Left ventricle myocardium inferior (tissue), 1 donor: ENCODE results near the gene ANKRD44. TPM values are rescaled to one million over a fixed set of nuclear protein-coding genes. Genes with fewer than 3 reads are reported as not detected.
"Not testable (repeated sequence)": the region's sequence is repeated elsewhere in the genome, so short reads cannot be mapped to it uniquely, and the experiment has no call there.

Experiments used
- DNase-seq: peaks from one replicate; pipeline ENCODE4 v3.0.0-alpha.2; 2020
- H3K27ac ChIP-seq: fragments of 200-600 bp; replicated peaks from 2 replicates; pipeline ENCODE4 v1.8.0; 2021
- H3K27me3 ChIP-seq: fragments of 200-600 bp; 2 replicates; pipeline ENCODE4 v1.8.0; 2021; ENCODE audit warnings: low read depth
- H3K36me3 ChIP-seq: fragments of 200-600 bp; 2 replicates; pipeline ENCODE4 v1.8.0; 2021
- H3K4me1 ChIP-seq: fragments of 200-600 bp; 2 replicates; pipeline ENCODE4 v1.8.0; 2021
- H3K4me3 ChIP-seq: fragments of 200-600 bp; 2 replicates; pipeline ENCODE4 v1.8.0; 2021; ENCODE audit warnings: mild to moderate bottlenecking, moderate library complexity
- H3K9me3 ChIP-seq: fragments of 200-600 bp; replicated peaks from 2 replicates; pipeline ENCODE4 v1.8.0; 2021
- CTCF ChIP-seq: fragments of 200-600 bp; IDR thresholded peaks from 2 replicates; pipeline ENCODE4 v1.8.0; 2021; ENCODE audit warnings: antibody characterized with exemption, mild to moderate bottlenecking, borderline replicate concordance
- intact Hi-C: fragments of 100-400 bp; cut with micrococcal nuclease; formaldehyde crosslinking; loops from one replicate; pipeline ENCODE4 v1.11.0; 2022
- total RNA-seq: library from RNA; stranded (reverse); fragmentation: NEBNext Ultra II Directional; extraction: Animal tissue kit (Norgen Biotek cat#: 25700); gene quantifications from one replicate; pipeline ENCODE4 v1.2.1, GENCODE V29; 2021
- donor health status: DM: no; HTN: yes; CAD: no; lungs with severe emphysema.

Gene ANKRD44
- total RNA-seq, 1 donor from 2014 or later: 7.1 TPM

GRCh38 chr2:197354169-197354558 is 43.6 kb upstream of the ANKRD44 start:
- Histone ChIP-seq H3K4me1 (no peaks in the 10 kb centered on the region), H3K27ac (no peak overlapping the region), H3K36me3 (no peaks in the 10 kb centered on the region), H3K4me3 (no peak overlapping the region), H3K27me3 (no peaks in the 10 kb centered on the region), H3K9me3 (no peaks in the 10 kb centered on the region)
- TF ChIP-seq CTCF: no peak
- DNase-seq: no peak
- intact Hi-C loops: no loop called here

- intact Hi-C loops: no loop called here
- Histone ChIP-seq H3K4me3 (no peak overlapping the region), H3K27me3 (no peaks in the 10 kb centered on the region), H3K9me3 (no peaks in the 10 kb centered on the region), H3K36me3 (no peaks in the 10 kb centered on the region), H3K4me1 (no peaks in the 10 kb centered on the region), H3K27ac (no peak overlapping the region)
- no peak for TF ChIP-seq CTCF
- no peak for DNase-seq
Observed at GRCh38 chr2:197353393-197354168, 43.0 kb upstream of the ANKRD44 start.

GRCh38 chr2:197349699-197350098 is 39.1 kb upstream of the ANKRD44 start:
- Histone ChIP-seq H3K4me3 (no peak overlapping the region), H3K4me1 (no peaks in the 10 kb centered on the region), H3K27ac (no peak overlapping the region), H3K36me3 (no peaks in the 10 kb centered on the region), H3K27me3 (no peaks in the 10 kb centered on the region), H3K9me3 (no peaks in the 10 kb centered on the region)
- intact Hi-C loops: no loop called here
- no peak for DNase-seq
- TF ChIP-seq CTCF: no peak

GRCh38 chr2:197348721-197349360 is 38.3 kb upstream of the ANKRD44 start:
- intact Hi-C loops: no loop called here
- DNase-seq: no peak
- Histone ChIP-seq H3K27me3 (no peaks in the 10 kb centered on the region), H3K4me3 (no peak overlapping the region), H3K36me3 (no peaks in the 10 kb centered on the region), H3K27ac (no peak overlapping the region), H3K4me1 (no peaks in the 10 kb centered on the region), H3K9me3 (no peaks in the 10 kb centered on the region)
- no peak for TF ChIP-seq CTCF

- Histone ChIP-seq H3K27me3 (no peaks in the 10 kb centered on the region), H3K4me3 (no peak overlapping the region), H3K36me3 (no peaks in the 10 kb centered on the region), H3K4me1 (no peaks in the 10 kb centered on the region), H3K9me3 (no peaks in the 10 kb centered on the region), H3K27ac (no peak overlapping the region)
- no peak for TF ChIP-seq CTCF
- intact Hi-C loops: no loop called here
- no peak for DNase-seq
Observed at GRCh38 chr2:197345846-197346370, 35.3 kb upstream of the ANKRD44 start.

- H3K27ac ChIP-seq, H3K4me3 ChIP-seq: not testable (repeated sequence)
Observed at GRCh38 chr2:197343968-197344367, 33.4 kb upstream of the ANKRD44 start.

More at GRCh38 chr2:197343968-197344367, 33.4 kb upstream of the ANKRD44 start:
- intact Hi-C loops, H3K4me1 ChIP-seq, H3K27me3 ChIP-seq, H3K9me3 ChIP-seq, H3K36me3 ChIP-seq, DNase-seq: not testable (repeated sequence)
